ENCODE measurements around the gene TPRA1. TPM values are rescaled to one million over a fixed set of nuclear protein-coding genes. Genes with fewer than 3 reads are reported as not detected.
A peak's percentile ranks its signal among the peaks of the same experiment; 100 is the strongest.

Gene TPRA1
- total and polyA plus RNA-seq, 2 experiments from 2014 or later, result 16.7 to 30.4 TPM

DNA sequence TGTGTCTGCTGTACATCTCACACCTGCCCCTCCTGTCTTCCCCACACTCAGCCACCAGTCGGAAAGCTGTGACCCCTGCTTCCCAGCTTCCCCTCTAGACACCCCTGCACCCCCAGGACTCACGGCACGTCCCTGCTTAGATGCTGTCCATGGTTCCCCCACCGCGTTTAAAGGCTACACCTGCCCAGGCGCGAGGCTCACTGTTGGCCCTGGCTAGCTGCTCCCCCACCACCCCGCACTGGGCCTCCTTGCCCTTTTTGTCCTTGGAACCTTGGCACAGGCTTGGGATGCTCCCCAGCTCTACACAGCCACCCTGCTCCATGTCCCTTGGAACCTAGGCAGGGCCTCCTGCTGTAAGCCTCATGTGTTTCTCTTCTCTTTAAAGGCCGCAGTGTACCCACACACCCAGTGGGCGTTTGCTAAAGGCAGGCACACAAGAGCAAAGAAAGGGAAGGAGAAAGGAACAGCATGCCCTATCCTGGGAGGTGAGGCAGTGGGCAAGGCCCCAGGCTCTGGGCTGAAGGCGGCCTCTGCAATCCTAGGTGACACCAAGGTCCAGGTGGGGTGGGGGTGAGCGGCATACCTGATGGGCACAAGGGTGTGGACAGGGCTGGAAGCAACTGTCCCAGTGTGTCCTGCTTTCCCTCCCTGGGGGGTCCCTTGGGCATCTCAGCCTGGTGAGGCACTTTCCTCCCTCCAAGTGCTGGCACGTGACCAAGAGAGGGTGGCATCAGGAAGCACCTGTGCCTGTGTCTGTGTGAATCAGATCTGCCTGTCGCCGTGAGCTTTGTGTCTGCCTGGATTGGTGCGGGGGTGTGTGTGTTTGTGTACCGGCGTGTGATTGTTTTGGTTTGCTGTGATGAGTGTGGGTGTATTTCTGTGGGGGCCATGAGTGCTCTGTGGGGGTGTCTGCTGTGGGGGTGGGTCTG lies 54.4 kb downstream of the TPRA1 start (continued):
- TF ChIP-seq, protein P1, sequence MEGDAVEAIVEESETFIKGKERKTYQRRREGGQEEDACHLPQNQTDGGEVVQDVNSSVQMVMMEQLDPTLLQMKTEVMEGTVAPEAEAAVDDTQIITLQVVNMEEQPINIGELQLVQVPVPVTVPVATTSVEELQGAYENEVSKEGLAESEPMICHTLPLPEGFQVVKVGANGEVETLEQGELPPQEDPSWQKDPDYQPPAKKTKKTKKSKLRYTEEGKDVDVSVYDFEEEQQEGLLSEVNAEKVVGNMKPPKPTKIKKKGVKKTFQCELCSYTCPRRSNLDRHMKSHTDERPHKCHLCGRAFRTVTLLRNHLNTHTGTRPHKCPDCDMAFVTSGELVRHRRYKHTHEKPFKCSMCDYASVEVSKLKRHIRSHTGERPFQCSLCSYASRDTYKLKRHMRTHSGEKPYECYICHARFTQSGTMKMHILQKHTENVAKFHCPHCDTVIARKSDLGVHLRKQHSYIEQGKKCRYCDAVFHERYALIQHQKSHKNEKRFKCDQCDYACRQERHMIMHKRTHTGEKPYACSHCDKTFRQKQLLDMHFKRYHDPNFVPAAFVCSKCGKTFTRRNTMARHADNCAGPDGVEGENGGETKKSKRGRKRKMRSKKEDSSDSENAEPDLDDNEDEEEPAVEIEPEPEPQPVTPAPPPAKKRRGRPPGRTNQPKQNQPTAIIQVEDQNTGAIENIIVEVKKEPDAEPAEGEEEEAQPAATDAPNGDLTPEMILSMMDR (conservative IDR thresholded peaks at IDR 0.05; ENCODE audit: low read depth in 2 of 2), result no peak
- no peak for TF ChIP-seq NANOG (IDR thresholded peaks at IDR 0.05; ENCODE audit: borderline replicate concordance)
- TF ChIP-seq, protein P2, sequence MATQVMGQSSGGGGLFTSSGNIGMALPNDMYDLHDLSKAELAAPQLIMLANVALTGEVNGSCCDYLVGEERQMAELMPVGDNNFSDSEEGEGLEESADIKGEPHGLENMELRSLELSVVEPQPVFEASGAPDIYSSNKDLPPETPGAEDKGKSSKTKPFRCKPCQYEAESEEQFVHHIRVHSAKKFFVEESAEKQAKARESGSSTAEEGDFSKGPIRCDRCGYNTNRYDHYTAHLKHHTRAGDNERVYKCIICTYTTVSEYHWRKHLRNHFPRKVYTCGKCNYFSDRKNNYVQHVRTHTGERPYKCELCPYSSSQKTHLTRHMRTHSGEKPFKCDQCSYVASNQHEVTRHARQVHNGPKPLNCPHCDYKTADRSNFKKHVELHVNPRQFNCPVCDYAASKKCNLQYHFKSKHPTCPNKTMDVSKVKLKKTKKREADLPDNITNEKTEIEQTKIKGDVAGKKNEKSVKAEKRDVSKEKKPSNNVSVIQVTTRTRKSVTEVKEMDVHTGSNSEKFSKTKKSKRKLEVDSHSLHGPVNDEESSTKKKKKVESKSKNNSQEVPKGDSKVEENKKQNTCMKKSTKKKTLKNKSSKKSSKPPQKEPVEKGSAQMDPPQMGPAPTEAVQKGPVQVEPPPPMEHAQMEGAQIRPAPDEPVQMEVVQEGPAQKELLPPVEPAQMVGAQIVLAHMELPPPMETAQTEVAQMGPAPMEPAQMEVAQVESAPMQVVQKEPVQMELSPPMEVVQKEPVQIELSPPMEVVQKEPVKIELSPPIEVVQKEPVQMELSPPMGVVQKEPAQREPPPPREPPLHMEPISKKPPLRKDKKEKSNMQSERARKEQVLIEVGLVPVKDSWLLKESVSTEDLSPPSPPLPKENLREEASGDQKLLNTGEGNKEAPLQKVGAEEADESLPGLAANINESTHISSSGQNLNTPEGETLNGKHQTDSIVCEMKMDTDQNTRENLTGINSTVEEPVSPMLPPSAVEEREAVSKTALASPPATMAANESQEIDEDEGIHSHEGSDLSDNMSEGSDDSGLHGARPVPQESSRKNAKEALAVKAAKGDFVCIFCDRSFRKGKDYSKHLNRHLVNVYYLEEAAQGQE (IDR thresholded peaks at IDR 0.05; ENCODE audit: unreplicated experiment), result peak; percentile 26
- no peak for TF ChIP-seq CREB1 (CRISPR knock-in tag; IDR thresholded peaks at IDR 0.05; ENCODE audit: low read depth)

DNA sequence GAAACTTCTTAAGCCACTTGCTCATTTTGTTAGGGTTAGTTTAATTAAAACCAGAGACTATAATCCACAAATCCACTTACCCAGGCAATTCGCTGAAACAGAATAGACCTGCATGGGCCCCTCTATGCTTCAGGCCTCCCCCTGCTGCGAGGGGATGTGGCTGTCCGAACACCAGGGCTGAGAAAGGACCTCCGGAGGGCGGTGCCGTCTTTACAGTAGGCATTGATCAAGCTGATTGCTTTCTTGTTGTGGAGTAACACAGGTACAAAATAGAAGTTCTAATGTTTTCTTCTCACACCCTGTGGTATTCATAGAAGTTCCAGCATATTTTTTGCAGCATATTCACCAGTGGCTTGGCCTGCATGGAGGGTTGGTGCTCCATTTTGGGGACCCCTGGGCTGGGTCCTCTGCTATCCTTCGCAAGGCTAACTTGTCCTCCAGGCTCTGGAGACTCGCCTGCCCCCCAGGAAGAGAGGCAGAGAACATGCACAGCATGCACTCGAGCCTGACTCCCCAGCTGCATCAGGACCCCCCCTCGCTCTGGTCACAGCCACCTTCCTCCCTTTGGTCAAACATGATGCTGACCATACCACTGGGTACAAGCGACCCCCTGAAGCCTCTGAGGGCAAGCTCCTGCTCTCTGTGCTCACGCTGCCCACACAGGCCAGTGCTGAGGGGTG lies 55.3 kb downstream of the TPRA1 start:
- H3K4me2 ChIP-seq, result no peak overlapping the region
- no peak for DNase-seq (ENCODE audit: low spot score)
- H3F3A ChIP-seq (replicated peaks; ENCODE audit: low read depth), result no peaks in the 10 kb centered on the region
- H3K4me1 Mint-ChIP-seq, result peaks cover 18% of the 10 kb centered on the region
- H3K27ac Mint-ChIP-seq, result no peak overlapping the region
- no peaks in the 10 kb centered on the region for H3K27me3 ChIP-seq (ENCODE audit: insufficient read depth)
- no peaks in the 10 kb centered on the region for H4K20me1 ChIP-seq (replicated peaks; ENCODE audit: insufficient read depth)
- no peak for ATAC-seq
- H3K4me1 ChIP-seq (ENCODE audit: insufficient read depth), result 0 out of 2 replicates have a peak, but pooled peaks cover 5% of the 10 kb centered on the region
- H3K4me3 Mint-ChIP-seq, result no peak overlapping the region
- H3K79me2 ChIP-seq (replicated peaks; ENCODE audit: insufficient read depth), result no peaks in the 10 kb centered on the region
- peaks cover 9% of the 10 kb centered on the region for H3K27me3 Mint-ChIP-seq (ENCODE audit: insufficient read depth, low read depth, poor library complexity)
- H3K27ac ChIP-seq (ENCODE audit: low read depth), result no peak overlapping the region
- no peaks in the 10 kb centered on the region; the same call in 2 of the 3 replicates for H3K36me3 Mint-ChIP-seq (ENCODE audit: low read depth)
- no peak overlapping the region for H3K4me3 ChIP-seq
- no peak overlapping the region for H2AFZ ChIP-seq
- H3K9me3 Mint-ChIP-seq, result no peaks in the 10 kb centered on the region
- H3K9me2 ChIP-seq (ENCODE audit: insufficient read depth), result no peaks in the 10 kb centered on the region
- H3K36me3 ChIP-seq (ENCODE audit: insufficient read depth), result no peaks in the 10 kb centered on the region
- TF ChIP-seq, protein P3, sequence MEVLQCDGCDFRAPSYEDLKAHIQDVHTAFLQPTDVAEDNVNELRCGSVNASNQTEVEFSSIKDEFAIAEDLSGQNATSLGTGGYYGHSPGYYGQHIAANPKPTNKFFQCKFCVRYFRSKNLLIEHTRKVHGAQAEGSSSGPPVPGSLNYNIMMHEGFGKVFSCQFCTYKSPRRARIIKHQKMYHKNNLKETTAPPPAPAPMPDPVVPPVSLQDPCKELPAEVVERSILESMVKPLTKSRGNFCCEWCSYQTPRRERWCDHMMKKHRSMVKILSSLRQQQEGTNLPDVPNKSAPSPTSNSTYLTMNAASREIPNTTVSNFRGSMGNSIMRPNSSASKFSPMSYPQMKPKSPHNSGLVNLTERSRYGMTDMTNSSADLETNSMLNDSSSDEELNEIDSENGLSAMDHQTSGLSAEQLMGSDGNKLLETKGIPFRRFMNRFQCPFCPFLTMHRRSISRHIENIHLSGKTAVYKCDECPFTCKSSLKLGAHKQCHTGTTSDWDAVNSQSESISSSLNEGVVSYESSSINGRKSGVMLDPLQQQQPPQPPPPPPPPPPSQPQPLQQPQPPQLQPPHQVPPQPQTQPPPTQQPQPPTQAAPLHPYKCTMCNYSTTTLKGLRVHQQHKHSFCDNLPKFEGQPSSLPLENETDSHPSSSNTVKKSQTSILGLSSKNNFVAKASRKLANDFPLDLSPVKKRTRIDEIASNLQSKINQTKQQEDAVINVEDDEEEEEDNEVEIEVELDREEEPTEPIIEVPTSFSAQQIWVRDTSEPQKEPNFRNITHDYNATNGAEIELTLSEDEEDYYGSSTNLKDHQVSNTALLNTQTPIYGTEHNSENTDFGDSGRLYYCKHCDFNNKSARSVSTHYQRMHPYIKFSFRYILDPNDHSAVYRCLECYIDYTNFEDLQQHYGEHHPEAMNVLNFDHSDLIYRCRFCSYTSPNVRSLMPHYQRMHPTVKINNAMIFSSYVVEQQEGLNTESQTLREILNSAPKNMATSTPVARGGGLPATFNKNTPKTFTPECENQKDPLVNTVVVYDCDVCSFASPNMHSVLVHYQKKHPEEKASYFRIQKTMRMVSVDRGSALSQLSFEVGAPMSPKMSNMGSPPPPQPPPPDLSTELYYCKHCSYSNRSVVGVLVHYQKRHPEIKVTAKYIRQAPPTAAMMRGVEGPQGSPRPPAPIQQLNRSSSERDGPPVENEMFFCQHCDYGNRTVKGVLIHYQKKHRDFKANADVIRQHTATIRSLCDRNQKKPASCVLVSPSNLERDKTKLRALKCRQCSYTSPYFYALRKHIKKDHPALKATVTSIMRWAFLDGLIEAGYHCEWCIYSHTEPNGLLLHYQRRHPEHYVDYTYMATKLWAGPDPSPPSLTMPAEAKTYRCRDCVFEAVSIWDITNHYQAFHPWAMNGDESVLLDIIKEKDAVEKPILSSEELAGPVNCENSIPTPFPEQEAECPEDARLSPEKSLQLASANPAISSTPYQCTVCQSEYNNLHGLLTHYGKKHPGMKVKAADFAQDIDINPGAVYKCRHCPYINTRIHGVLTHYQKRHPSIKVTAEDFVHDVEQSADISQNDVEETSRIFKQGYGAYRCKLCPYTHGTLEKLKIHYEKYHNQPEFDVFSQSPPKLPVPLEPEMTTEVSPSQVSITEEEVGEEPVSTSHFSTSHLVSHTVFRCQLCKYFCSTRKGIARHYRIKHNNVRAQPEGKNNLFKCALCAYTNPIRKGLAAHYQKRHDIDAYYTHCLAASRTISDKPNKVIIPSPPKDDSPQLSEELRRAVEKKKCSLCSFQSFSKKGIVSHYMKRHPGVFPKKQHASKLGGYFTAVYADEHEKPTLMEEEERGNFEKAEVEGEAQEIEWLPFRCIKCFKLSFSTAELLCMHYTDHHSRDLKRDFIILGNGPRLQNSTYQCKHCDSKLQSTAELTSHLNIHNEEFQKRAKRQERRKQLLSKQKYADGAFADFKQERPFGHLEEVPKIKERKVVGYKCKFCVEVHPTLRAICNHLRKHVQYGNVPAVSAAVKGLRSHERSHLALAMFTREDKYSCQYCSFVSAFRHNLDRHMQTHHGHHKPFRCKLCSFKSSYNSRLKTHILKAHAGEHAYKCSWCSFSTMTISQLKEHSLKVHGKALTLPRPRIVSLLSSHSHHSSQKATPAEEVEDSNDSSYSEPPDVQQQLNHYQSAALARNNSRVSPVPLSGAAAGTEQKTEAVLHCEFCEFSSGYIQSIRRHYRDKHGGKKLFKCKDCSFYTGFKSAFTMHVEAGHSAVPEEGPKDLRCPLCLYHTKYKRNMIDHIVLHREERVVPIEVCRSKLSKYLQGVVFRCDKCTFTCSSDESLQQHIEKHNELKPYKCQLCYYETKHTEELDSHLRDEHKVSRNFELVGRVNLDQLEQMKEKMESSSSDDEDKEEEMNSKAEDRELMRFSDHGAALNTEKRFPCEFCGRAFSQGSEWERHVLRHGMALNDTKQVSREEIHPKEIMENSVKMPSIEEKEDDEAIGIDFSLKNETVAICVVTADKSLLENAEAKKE (CRISPR knock-in tag; IDR thresholded peaks at IDR 0.05), result no peak
- TF ChIP-seq, protein P1 (conservative IDR thresholded peaks at IDR 0.05; ENCODE audit: low read depth in 2 of 2), result no peak
- TF ChIP-seq, protein P4, sequence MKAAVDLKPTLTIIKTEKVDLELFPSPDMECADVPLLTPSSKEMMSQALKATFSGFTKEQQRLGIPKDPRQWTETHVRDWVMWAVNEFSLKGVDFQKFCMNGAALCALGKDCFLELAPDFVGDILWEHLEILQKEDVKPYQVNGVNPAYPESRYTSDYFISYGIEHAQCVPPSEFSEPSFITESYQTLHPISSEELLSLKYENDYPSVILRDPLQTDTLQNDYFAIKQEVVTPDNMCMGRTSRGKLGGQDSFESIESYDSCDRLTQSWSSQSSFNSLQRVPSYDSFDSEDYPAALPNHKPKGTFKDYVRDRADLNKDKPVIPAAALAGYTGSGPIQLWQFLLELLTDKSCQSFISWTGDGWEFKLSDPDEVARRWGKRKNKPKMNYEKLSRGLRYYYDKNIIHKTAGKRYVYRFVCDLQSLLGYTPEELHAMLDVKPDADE (IDR thresholded peaks at IDR 0.05), result no peak
